ENCODE data around the gene SLC13A3.

SLC13A3 gene

GRCh38 chr20:46601603-46602122, 49.6 kb downstream of the SLC13A3 start:
- no peak for DNase-seq

- no peak for DNase-seq
Measured at GRCh38 chr20:46600286-46600752, 50.9 kb downstream of the SLC13A3 start.

GRCh38 chr20:46599227-46599987, 51.9 kb downstream of the SLC13A3 start:
- DNase-seq = no peak

GRCh38 chr20:46595933-46596332, 55.3 kb downstream of the SLC13A3 start:
- no peak for DNase-seq

- no peak for DNase-seq
Measured at GRCh38 chr20:46594725-46595124, 56.5 kb downstream of the SLC13A3 start.

- DNase-seq = peak; percentile 8 to 11
Measured at GRCh38 chr20:46592580-46593362, 58.5 kb downstream of the SLC13A3 start.

- no peak for DNase-seq
Measured at GRCh38 chr20:46590443-46590842, 60.8 kb downstream of the SLC13A3 start.

GRCh38 chr20:46588532-46589511, 62.4 kb downstream of the SLC13A3 start:
- DNase-seq = no peak

- no peak for DNase-seq
Measured at GRCh38 chr20:46587986-46588385, 63.3 kb downstream of the SLC13A3 start.

- no peak for DNase-seq
Measured at GRCh38 chr20:46586724-46587123, 64.5 kb downstream of the SLC13A3 start.

- no peak for DNase-seq
Measured at GRCh38 chr20:46584508-46584907, 66.8 kb downstream of the SLC13A3 start.

- no peak for DNase-seq
Measured at GRCh38 chr20:46583411-46584214, 67.6 kb downstream of the SLC13A3 start.

- DNase-seq = no peak
Measured at GRCh38 chr20:46582648-46583047, 68.6 kb downstream of the SLC13A3 start.

GRCh38 chr20:46581391-46581790, 69.9 kb downstream of the SLC13A3 start:
- DNase-seq = no peak

GRCh38 chr20:46580613-46581205, 70.5 kb downstream of the SLC13A3 start:
- DNase-seq = no peak

- DNase-seq = no peak
Measured at GRCh38 chr20:46578745-46579144, 72.5 kb downstream of the SLC13A3 start.

- no peak for DNase-seq
Measured at GRCh38 chr20:46576774-46577395, 74.4 kb downstream of the SLC13A3 start.

GRCh38 chr20:46575937-46576461, 75.3 kb downstream of the SLC13A3 start:
- DNase-seq = no peak

GRCh38 chr20:46575394-46575793, 75.9 kb downstream of the SLC13A3 start:
- no peak for DNase-seq

- DNase-seq = no peak
Measured at GRCh38 chr20:46573788-46574584, 77.3 kb downstream of the SLC13A3 start.

Data from stimulated activated CD4-positive, alpha-beta T cell treated with anti-CD3 and anti-CD28 coated beads, Interleukin-2, amount 100 ng/mL, for 48 hours (primary cell).